Medulla oblongata (tissue), 1 donor: Measurements from ENCODE around the gene SPATA32.

Experiments used
- DNase-seq: peaks from one replicate; pipeline ENCODE4 v3.0.0-alpha.2; 2015; ENCODE audit errors: extremely low spot score

Gene SPATA32

DNA sequence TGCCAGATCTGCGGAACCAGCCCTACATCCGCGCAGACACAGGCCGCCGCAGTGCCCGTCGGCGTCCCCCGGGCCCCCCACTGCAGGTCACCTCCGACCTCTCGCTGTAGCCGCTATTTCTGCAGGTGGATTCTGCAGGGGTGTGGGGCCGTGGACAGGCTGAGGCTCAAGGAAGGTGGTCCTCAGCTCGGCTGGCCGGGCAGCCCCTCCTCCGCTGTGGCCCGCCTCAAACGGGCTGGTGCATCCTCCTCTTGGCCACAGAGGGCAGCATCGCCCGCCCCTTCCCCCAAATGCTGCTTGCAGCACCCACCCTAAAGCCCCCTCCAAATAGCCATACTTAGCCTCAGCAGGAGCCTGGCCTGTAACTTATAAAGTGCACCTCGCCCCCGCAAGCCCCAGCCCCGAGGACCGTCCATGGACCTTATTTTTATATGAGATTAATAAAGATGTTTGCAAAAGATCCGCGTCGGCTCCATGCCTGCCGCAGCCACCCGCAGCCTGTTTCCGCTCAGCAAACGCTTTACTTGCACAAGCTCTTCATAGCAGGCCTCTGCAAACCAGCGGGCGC, 14.9 kb downstream of the SPATA32 start:
- no peak for DNase-seq

DNA sequence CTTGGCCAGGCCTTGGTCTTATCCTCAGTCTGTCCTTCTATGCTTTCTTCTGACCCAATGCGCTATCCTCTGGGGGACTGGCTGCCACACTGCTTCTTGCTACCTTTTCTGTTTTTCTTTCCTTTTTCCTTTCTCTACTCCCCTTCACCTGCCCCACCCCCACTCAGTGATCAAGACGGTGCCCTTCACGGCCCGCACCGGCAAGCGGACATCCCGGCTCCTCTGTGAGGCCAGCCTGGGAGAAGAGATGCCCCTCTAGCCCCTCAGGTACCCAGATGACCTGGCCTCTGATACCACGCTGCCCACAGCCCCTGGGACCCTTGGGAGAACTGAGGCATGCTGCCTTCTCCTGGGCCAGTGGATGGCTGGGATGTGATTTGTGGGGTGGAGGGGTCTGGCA, 15.6 kb downstream of the SPATA32 start:
- no peak for DNase-seq

DNA sequence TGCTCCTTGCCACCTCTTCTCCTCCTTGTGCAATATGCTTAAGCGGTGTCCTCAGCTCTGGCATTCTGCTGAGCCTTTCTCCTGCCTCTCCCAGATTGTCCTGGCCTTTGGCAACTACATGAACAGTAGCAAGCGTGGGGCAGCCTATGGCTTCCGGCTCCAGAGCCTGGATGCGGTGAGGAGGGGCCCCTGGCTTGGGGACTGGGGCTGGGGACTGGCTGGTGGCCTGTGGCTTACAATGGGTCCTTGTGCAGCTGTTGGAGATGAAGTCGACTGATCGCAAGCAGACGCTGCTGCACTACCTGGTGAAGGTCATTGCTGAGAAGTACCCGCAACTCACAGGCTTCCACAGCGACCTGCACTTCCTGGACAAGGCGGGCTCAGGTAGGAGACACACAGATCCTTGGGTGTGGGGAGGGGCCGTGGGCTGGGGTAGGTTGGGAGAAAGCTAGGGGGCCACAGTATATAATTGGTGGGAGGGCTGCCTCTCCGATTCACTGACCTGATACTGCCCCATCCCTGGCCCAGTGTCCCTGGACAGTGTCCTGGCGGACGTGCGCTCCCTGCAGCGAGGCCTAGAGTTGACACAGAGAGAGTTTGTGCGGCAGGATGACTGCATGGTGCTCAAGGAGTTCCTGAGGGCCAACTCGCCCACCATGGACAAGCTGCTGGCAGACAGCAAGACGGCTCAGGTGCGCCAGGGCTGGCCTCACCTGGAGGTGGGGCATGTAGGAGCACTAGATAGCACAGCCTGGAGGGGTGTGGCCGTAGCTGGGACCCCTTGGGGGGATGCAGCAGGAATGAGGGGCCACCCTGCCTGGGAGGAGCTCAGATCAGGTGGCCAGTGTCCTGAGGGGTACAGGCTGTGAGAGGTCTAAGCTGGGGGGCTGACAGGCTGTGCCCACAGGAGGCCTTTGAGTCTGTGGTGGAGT, 16.9 kb downstream of the SPATA32 start:
- no peak for DNase-seq

DNA sequence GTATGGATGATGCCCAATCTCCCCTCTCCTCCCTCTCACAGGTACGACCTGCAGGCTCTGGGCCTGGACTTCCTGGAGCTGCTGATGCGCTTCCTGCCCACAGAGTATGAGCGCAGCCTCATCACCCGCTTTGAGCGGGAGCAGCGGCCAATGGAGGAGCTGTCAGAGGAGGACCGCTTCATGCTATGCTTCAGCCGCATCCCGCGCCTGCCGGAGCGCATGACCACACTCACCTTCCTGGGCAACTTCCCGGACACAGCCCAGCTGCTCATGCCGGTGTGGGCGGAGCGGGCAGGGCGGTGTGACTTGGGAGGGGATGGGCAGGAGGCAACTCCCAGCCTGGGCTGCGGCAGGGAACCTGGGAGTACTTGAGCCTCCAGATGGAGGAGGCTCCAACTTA, 18.1 kb downstream of the SPATA32 start:
- DNase-seq, result no peak

DNA sequence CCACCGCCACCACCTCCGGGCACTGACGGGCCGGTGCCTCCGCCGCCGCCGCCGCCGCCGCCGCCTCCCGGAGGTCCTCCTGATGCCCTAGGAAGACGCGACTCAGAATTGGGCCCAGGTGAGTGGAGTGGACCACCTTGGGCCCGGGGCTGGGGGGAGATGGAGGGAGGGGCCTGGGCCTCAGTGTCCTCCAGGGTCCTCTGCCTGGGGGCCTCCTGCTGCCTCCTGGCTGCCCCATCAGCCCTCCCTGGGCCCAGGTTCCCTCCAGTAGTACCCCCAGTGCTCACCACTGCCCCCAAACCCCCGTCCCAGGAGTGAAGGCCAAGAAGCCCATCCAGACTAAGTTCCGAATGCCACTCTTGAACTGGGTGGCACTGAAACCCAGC, 19.9 kb downstream of the SPATA32 start:
- DNase-seq, result no peak

DNA sequence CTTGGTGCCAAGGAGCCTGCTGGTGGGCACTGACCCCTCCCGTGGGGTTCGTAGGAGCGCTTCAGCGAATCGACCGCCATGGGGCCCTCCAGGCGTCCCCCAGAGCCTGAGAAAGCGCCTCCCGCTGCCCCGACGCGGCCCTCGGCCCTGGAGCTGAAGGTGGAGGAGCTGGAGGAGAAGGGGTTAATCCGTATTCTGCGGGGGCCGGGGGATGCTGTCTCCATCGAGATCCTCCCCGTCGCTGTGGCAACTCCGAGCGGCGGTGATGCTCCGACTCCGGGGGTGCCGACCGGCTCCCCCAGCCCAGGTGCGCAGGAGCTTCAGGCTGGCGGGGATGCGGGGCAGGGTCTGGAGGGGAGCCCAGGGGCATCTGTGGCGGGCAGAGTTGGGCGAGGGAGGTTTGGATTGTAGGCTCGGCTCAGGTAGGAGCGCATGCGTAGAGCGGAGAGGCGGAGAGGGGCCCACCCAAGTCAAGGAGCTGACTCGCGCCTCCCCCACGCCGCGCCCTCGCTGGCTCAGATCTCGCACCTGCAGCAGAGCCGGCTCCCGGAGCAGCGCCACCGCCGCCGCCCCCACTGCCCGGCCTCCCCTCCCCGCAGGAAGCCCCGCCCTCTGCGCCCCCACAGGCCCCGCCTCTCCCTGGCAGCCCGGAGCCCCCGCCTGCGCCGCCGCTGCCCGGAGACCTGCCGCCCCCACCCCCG, 20.4 kb downstream of the SPATA32 start:
- no peak for DNase-seq

DNA sequence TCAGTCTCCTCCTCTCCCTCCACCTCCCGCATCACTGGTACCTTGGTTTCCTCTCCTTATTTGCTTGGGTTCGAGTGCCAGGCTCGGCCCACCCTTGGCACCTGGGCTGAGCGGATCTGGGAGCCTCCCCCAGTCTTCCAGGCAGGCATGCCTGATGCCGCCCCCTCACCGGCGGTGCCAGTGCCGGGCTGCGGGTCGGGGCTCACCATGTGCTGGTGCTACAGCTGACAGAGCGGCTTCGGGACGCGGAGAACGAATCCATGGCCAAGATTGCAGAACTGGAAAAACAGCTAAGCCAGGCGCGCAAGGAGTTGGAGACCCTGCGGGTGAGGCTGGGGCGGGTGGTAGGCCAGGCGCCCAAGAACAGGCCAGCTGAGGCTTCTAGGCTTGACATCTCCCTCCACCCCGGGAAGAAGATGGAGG, 21.0 kb downstream of the SPATA32 start:
- no peak for DNase-seq

DNA sequence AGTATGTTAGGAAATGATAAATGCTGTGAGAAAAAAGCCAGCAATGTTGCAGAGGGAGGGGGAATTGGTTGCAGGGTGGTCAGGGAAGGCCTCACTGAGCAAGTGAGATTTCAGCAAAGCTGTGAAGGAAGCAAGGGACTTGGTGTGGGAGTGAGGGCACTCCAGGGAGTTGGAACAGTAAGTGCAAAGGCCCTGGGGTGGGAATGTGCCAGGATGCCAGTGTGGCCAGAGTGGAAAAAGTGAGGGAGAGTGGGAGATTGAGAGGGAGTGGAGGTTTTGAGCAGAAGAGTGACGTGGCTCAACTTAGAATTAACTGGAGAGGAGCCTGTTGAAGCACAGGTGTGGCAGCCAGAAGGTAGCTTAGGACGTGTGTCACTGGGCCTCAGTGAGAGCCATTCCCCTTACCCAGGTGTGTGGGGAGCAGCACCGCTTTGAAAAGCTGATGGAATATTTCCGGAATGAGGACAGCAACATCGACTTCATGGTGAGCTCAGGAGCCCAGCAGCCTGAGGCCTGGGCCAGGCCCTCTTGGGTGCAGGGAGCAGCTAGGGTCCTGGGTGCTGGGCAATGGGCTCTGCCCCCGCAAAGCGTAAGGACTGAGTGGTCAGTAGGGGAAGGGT, 23.6 kb downstream of the SPATA32 start:
- no peak for DNase-seq

DNA sequence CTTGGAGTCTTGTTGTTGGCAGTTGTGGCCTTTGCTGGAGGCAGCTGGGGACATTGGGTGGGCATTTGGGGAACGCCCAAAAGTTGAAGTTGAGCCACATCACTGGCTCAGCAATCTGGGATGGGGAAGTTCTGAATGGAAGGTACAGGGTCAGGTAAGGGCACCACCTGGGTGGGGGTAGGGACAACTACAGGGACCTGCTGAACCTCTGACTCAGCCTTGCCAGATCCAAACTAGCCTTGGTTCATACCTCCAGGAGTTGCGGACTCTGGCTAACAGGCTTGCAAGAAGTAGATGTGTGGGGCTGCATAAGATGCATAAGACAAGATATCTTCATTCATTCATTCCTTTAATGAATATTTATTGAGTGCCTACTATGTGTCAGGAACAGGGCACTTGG, 24.2 kb downstream of the SPATA32 start:
- no peak for DNase-seq

DNA sequence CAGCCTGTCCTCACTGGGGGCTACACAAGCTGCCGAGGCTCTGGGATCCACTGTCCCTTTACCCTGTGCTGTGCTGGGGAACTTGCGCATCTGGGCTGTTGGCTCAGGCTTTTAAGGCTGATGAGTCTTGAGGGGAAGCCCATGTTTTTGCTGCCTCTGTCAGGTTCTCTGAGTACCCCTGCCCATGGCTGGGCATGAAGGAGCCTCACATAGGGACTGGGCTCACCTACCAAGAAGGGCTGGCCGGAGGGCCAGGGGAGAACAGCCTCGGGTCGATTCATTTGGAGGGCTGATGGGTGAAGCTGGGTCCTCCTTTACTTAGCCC, 25.6 kb downstream of the SPATA32 start:
- no peak for DNase-seq

DNA sequence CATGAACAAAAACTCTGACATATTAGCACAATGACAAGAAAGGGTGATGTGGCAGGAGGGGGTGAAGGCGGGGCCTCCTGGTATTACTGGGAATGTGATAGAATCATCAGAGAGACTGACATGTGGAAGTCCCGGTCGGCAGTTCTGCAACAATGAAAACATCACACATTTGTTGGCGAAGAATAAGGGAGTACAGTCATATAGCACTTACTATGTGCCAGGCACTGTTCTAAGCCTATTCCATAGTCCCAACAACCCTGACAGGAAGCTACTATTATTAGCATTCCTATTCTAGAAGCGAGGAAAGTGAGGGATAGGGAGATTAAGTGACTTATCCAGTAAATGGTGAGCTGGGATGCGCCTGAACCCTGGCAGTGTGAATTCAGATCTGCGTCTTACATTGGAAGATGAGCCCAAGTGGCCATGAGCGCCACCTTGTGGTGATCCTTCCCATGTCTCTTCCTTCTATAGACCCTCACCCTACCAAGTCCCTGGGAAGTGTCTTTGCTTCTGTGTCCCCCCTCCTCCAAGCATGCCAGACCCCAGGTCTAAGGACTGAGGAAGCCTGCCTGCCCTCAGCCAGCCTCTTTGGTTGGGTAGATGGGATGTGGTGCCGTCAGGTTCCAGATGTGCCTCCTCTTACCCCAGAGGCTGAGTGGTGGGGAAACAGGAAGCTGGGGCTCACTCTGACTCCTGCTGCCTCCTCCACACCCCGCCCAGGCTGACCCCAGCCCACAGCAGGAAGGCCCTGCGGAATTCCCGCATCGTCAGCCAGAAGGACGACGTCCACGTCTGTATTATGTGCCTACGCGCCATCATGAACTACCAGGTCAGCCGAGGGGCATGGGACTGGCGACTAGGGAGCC, 26.2 kb downstream of the SPATA32 start:
- DNase-seq, result peak; percentile 68

DNA sequence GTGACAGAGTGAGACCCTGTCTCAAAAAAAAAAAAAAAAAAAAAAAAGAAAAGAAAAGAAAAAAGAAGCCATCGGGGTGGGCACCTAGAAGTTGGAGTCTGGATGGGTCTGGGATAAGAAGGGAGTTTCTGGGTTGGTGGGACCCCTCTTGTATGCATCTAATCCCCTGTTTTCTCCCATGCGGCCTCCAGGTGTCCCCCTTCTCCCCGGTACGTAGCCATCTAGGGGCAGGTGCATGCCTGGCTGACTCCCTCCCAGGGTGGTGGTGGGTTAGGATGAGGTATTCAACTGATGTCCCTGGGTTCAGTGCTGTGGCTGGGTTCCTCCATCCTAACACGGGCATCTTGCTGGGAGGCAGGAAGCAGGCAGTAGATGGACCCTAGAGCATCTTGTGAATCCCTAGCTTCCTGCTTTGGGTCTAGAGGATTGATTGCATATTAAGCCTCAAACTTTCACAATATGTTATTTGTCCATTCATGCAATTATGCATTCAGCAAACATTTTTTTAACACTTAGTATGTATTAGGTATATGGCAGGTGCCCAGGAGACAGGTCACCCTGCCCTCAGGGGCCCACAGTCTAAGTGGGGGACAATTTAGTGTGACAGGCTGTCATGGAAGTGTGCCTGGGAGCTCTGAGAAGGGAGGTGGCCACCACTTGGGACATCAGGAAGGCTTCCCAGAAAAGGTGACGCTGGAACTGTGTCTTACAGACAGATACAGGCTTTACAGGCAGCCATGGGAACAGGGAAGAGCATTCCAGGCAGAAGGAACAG, 27.1 kb downstream of the SPATA32 start:
- no peak for DNase-seq

DNA sequence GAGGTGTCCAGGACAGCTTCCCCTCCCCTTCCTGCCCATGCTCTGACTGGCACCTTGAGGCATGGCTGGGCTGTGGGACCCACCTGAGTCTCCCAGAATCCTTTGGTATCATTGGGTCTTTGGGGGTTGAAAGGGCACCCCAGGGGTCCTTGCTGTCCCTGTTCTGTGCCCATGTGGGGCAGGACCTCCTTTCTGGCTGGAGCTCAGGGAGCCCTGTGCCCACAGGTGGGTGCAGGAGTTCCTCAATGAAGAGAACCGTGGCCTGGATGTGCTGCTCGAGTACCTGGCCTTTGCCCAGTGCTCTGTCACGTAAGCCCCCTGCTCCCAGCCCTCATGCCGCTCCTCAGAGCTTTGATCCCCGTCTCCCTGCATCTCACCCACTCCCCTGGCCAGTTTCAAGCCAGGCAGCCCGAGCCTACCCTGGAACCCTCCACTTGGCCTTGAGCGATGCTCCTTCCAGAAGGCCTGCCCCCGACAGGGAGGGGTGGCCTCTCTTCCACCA, 28.4 kb downstream of the SPATA32 start:
- no peak for DNase-seq

DNA sequence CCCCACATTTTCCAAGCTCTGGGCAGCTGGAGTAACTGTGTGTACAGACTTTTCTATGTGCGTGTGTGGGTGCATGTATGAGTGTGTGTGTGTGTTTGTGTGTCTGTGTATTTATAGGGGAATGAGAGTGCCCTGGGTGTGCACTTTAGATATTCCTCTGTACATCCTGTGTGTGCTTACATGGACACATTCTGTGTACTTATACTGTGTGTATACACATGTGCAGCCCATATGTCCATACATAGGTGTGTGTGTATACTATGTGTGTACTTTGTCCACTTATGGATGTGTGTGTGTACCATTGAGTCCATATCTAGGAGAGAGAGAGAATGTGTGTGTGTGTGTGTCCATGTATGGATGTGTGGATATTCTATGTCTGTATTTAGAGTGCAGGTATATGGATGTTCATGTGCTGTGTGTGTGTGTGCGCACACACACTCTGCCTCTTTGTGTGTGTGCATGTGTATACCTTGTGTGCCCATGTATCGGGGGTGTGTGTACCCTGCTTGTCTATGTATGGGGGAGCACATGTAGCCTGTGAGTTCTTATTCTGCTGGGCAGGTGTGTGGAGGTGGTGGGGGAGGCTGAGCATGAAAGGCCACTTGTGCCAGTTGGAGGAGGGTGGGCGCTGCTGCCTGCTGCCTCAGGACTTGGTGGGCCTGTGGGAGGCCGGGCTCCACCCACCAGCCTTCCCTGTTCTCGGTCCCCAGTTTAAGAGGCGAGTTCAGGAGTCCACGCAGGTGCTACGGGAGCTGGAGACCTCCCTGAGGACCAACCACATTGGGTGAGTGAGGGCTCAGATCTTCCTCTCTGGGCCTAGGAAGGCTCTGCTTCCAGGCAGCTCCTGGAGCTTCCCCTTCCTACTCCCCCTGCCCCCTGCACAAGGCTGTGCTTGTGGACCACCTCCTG, 29.1 kb downstream of the SPATA32 start:
- no peak for DNase-seq

DNA sequence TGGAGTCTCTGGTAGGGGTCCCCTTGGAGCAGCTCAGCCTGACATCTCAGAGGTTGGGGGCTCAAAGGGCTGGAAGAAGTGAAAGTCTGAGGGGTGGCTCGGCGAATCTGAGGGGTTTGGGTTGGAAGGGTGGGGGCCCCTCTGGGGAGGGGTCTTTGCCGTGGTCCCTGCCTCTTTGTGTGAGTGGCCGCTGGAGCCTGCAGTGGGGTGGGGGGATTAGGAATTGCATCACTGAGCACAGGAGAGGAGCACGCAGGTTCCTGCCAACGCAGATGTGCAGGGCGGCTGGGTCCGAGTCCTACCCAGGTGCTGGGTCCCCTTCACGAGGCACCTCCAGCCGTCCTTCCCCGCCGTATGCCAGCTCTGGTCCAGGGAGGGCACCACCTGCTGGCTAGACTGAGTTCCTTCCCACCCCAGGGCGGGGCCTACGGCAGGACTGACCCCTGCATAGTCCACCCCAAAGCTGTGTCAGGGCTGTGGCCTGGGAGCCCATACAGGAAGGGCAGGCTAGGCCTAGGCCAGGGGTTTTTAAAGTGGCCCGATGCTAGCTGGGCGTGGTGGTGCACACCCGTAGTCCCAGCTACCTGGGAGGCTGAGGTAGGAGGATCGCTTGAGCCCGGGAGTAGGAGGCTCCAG, 30.3 kb downstream of the SPATA32 start:
- DNase-seq, result no peak

DNA sequence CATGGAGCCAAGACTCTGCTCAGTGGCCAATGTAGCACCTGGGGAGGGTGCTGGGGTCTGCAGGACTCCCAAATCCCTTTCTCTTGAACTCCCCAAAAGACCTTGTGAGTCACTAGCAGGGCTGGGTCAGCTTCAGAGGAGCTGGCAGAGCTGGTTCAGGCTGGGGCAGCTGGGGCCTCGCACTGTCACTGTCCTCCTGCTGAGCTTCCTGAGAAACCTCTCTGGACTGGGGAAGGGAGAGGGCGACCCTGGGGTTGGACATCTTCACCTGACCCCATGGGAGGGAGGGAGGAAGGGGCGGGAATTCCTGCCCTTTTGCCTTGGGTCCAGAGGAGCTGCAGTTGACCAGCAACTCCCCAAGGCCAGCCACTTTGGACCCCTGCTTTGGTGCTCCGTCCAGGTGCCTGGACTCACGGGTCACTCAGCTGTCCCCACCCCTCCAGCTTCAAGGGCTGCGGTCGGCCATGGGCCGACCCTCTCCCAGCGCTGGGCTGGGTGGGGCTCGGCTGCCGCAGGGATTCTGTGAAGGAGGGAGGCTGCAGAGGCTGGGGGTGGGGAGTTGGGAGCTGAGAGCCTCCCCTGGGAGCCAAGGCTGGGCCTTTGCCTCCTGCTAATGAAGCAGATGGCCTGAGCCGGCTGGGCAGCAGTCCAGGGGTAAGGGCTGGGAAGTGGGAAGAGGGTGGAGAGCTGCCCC, 31.0 kb downstream of the SPATA32 start:
- DNase-seq, result no peak

DNA sequence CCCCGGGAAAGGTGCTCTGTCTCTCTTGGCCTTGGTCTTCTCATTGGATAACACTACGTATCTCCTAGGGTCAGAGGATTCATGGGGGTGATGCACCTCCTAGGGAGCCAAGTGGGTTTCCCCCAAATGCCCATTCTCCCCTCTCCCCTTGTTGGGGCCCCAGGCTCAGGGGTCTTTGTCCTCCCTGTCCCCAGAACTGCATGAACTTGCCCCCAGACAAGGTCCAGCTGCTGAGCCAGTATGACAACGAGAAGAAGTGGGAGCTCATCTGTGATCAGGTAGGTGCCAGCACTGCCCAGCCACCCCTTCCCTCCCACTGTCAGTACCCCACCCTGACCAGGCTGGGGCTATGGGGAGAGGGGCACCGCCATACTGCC, 31.5 kb downstream of the SPATA32 start:
- no peak for DNase-seq

DNA sequence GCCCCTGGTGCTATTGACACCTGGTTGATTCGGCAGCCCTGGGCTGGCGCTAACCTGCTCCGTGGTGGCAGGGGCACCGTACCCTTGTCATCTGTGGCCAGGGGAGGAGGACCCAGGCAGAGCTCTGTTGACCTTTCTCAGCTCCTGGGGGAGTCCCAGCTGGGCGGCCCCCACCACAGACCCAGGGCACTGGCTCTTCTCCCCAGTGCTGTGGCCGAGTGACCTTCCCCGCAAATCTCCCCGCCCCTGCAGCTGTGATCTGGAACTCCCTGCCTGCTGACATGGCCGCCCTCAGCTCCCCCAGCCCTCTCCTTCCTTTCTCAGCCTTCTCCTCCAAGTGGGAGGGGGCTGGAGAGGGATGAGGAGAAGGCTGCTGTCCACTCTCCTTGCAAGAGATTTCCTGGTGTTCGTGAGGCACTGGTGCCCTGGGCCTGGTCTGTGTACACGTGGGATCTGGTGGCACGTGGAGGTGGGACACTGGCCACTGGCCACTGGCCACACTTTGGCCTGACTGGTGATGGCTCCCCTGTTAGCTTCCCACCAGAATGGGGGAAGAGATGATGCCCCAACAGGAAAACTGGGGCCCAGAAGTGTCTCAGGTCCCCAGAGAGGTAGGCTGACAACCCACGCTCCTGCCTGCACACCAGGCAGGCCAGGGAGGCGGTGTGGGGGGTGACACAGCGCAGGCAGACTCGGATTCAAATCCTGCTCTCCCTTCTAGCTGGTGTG, 32.0 kb downstream of the SPATA32 start:
- no peak for DNase-seq
